GM12891 (cell line): Measurements from ENCODE around the gene SLC26A8.

ENCODE experiments used
- POLR2A ChIP-seq: IDR thresholded peaks from 2 replicates; pipeline ENCODE4 v1.6.1; 2011; ENCODE audit warnings: low read depth, low read length, control low read depth
- POLR2AphosphoS5 ChIP-seq: IDR thresholded peaks from 2 replicates; pipeline ENCODE4 v1.6.1; 2011; ENCODE audit warnings: low read depth, low read length, control low read depth
- SPI1 ChIP-seq: IDR thresholded peaks from 2 replicates; pipeline ENCODE4 v1.6.1; 2011; ENCODE audit warnings: low read depth, low read length, control low read depth
- TAF1 ChIP-seq: IDR thresholded peaks from 2 replicates; pipeline ENCODE4 v1.6.1; 2011; ENCODE audit warnings: low read depth, low read length, control low read depth

DNA sequence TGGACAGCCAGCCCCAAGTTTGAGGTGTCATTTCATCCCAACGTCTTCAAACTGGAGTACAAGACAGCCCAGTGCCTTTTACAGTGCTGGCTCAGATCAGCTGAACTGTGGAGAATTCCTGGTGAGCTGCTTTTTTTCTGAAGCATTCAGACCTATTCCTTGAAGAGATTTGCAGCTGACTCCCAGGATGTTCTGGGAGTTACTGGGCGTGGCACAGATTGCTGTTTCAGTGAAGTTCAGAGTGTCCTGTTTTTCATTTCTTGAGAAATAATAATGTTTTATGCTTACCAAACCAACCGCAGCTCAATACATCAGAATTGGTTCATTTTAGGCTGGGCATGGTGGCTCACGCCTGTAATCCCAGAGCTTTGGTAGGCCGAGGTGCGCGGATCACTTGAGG is 70.1 kb downstream of the SLC26A8 start:
- TF ChIP-seq POLR2AphosphoS5 (no peak), POLR2A (no peak), TAF1 (no peak), SPI1 (no peak)
